ENCODE measurements around the gene SRBD1.

DNA sequence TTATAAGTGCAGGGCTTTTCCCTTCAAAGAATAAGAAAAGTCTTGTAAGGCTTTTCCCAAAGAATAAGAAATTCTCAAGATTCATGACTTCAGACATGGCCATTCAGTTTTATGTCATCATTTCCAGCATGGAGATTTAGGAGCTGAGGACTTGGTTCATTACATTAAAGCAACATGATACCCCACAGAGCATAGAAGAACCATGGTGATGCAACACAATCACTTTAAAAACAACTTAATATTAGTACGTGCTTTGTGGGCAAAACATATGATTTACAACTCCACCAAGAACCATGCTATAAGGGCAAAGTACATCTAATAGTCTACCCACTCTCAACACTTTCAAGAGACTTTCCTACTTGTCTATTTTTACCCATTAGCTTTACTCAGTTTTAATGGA is 214.4 kb downstream of the SRBD1 start:
- TF ChIP-seq, protein P1, sequence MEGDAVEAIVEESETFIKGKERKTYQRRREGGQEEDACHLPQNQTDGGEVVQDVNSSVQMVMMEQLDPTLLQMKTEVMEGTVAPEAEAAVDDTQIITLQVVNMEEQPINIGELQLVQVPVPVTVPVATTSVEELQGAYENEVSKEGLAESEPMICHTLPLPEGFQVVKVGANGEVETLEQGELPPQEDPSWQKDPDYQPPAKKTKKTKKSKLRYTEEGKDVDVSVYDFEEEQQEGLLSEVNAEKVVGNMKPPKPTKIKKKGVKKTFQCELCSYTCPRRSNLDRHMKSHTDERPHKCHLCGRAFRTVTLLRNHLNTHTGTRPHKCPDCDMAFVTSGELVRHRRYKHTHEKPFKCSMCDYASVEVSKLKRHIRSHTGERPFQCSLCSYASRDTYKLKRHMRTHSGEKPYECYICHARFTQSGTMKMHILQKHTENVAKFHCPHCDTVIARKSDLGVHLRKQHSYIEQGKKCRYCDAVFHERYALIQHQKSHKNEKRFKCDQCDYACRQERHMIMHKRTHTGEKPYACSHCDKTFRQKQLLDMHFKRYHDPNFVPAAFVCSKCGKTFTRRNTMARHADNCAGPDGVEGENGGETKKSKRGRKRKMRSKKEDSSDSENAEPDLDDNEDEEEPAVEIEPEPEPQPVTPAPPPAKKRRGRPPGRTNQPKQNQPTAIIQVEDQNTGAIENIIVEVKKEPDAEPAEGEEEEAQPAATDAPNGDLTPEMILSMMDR (conservative IDR thresholded peaks at IDR 0.05 in 1 of 2, IDR thresholded peaks at IDR 0.05 in 1 of 2; ENCODE audit: low read depth in 1 of 2, low read length in 2 of 2): no peak
- no peak for TF ChIP-seq EZH2 (IDR thresholded peaks at IDR 0.05; ENCODE audit: low read length, missing control alignments)

Measured in fibroblast of lung (primary cell).